ENCODE data around the gene ATP2B1.

The ATP2B1 gene

GRCh38 chr12:89717759-89718523, 9.3 kb upstream of the ATP2B1 start:
- DNase-seq (ENCODE audit: low spot score): no peak
- no peaks in the 10 kb centered on the region for H3K9me3 ChIP-seq (ENCODE audit: severe bottlenecking)
- no peak for ATAC-seq (ENCODE audit: low read depth)
- no peak overlapping the region for H3K27ac ChIP-seq (ENCODE audit: poor library complexity, severe bottlenecking)
- H3K4me3 ChIP-seq (ENCODE audit: severe bottlenecking): no peak overlapping the region
- no peaks in the 10 kb centered on the region for H3K4me1 ChIP-seq (ENCODE audit: insufficient read depth, poor library complexity, severe bottlenecking)
- no peak for TF ChIP-seq CTCF (IDR thresholded peaks at IDR 0.05; ENCODE audit: poor library complexity, severe bottlenecking)
- H3K36me3 ChIP-seq (ENCODE audit: low read depth): no peaks in the 10 kb centered on the region
- H3K27me3 ChIP-seq (ENCODE audit: insufficient read depth, poor library complexity, severe bottlenecking): no peaks in the 10 kb centered on the region

- Histone ChIP-seq H3K36me3 (ENCODE audit: low read depth) (no peaks in the 10 kb centered on the region), H3K27ac (ENCODE audit: poor library complexity, severe bottlenecking) (no peak overlapping the region), H3K9me3 (ENCODE audit: severe bottlenecking) (no peaks in the 10 kb centered on the region), H3K4me1 (ENCODE audit: insufficient read depth, poor library complexity, severe bottlenecking) (peaks cover 4% of the 10 kb centered on the region), H3K27me3 (ENCODE audit: insufficient read depth, poor library complexity, severe bottlenecking) (no peaks in the 10 kb centered on the region), H3K4me3 (ENCODE audit: severe bottlenecking) (no peak overlapping the region)
- ATAC-seq (ENCODE audit: low read depth) (no peak), DNase-seq (ENCODE audit: low spot score) (no peak)
- no peak for TF ChIP-seq CTCF (IDR thresholded peaks at IDR 0.05; ENCODE audit: poor library complexity, severe bottlenecking)
Observed at GRCh38 chr12:89712706-89713105, 4.1 kb upstream of the ATP2B1 start.

GRCh38 chr12:89710873-89711750, 2.5 kb upstream of the ATP2B1 start:
- no peaks in the 10 kb centered on the region for H3K27me3 ChIP-seq (ENCODE audit: insufficient read depth, poor library complexity, severe bottlenecking)
- no peak for DNase-seq (ENCODE audit: low spot score)
- peak overlapping the region; percentile 81 for H3K4me3 ChIP-seq (ENCODE audit: severe bottlenecking)
- H3K27ac ChIP-seq (ENCODE audit: poor library complexity, severe bottlenecking): peak overlapping the region; percentile 80
- H3K36me3 ChIP-seq (ENCODE audit: low read depth): no peaks in the 10 kb centered on the region
- TF ChIP-seq CTCF (IDR thresholded peaks at IDR 0.05; ENCODE audit: poor library complexity, severe bottlenecking): no peak
- no peak for ATAC-seq (ENCODE audit: low read depth)
- peaks cover 9% of the 10 kb centered on the region for H3K4me1 ChIP-seq (ENCODE audit: insufficient read depth, poor library complexity, severe bottlenecking)
- no peaks in the 10 kb centered on the region for H3K9me3 ChIP-seq (ENCODE audit: severe bottlenecking)

GRCh38 chr12:89709995-89710872, 1.6 kb upstream of the ATP2B1 start:
- no peak for TF ChIP-seq CTCF (IDR thresholded peaks at IDR 0.05; ENCODE audit: poor library complexity, severe bottlenecking)
- peak overlapping the region; percentile 81 for H3K4me3 ChIP-seq (ENCODE audit: severe bottlenecking)
- peak; percentile 3; the same call in 2 of the 3 replicates for ATAC-seq (ENCODE audit: low read depth)
- H3K4me1 ChIP-seq (ENCODE audit: insufficient read depth, poor library complexity, severe bottlenecking): peaks cover 15% of the 10 kb centered on the region
- H3K9me3 ChIP-seq (ENCODE audit: severe bottlenecking): no peaks in the 10 kb centered on the region
- no peaks in the 10 kb centered on the region for H3K36me3 ChIP-seq (ENCODE audit: low read depth)
- DNase-seq (ENCODE audit: low spot score): peak; percentile 70
- H3K27me3 ChIP-seq (ENCODE audit: insufficient read depth, poor library complexity, severe bottlenecking): no peaks in the 10 kb centered on the region
- peak overlapping the region; percentile 80 for H3K27ac ChIP-seq (ENCODE audit: poor library complexity, severe bottlenecking)

All from RWPE2 (cell line).